Activated naive CD4-positive, alpha-beta T cell treated with anti-CD3 and anti-CD28 coated beads, Interleukin-2, amount 50 U/mL, for 72 hours (primary cell): ENCODE measurements around the gene CCBE1. TPM values are rescaled to one million over a fixed set of nuclear protein-coding genes. Genes with fewer than 3 reads are reported as not detected.
"Not testable (repeated sequence)": the region's sequence is repeated elsewhere in the genome, so short reads cannot be mapped to it uniquely, and the experiment has no call there.

Source experiments
- ATAC-seq, 2 donors: fragments of 150-1000 bp; cut with Tn5 transposase; 2 replicates each; pipeline ENCODE4 v1.10.0; 2021; ENCODE audit warnings: mild to moderate bottlenecking in 2 of 2, moderate library complexity in 2 of 2
- DNase-seq, 2 donors: peaks; one replicate each; pipeline ENCODE4 v3.0.0; 2021 to 2022; ENCODE audit warnings: low spot score in 2 of 2
- H3K27ac Mint-ChIP-seq, 2 donors: one replicate each; pipeline ENCODE4 v1.8.0; 2022; ENCODE audit warnings: mild to moderate bottlenecking in 2 of 2, mixed read lengths in 2 of 2
- H3K36me3 Mint-ChIP-seq, 2 donors: one replicate each; pipeline ENCODE4 v1.8.0; 2022; ENCODE audit warnings: mixed read lengths in 2 of 2
- H3K9me3 Mint-ChIP-seq, 2 donors: one replicate each; pipeline ENCODE4 v1.8.0; 2022; ENCODE audit warnings: mixed read lengths in 2 of 2
- total RNA-seq, 2 donors: library from RNA; stranded (reverse); gene quantifications; one replicate each; pipeline ENCODE4 v1.2.3, GENCODE V29; 2022

Gene CCBE1
- total RNA-seq, 2 donors from 2014 or later, result 0.08 to 0.27 TPM

- no peaks in the 10 kb centered on the region for H3K36me3 Mint-ChIP-seq
- no peaks in the 10 kb centered on the region for H3K9me3 Mint-ChIP-seq
- H3K27ac Mint-ChIP-seq, result no peak overlapping the region
- no peak for DNase-seq
- ATAC-seq, result no peak
Measured at GRCh38 chr18:59669872-59670657, 27.2 kb downstream of the CCBE1 start.

GRCh38 chr18:59667488-59667887 lies 29.7 kb downstream of the CCBE1 start:
- ATAC-seq, result no peak
- no peaks in the 10 kb centered on the region for H3K36me3 Mint-ChIP-seq
- H3K27ac Mint-ChIP-seq, result no peak overlapping the region
- H3K9me3 Mint-ChIP-seq, result no peaks in the 10 kb centered on the region
- DNase-seq, result no peak

GRCh38 chr18:59666007-59666402 lies 31.2 kb downstream of the CCBE1 start:
- not testable (repeated sequence) for H3K9me3 Mint-ChIP-seq

GRCh38 chr18:59665057-59666006 lies 31.9 kb downstream of the CCBE1 start:
- Mint-ChIP-seq H3K36me3 (no peaks in the 10 kb centered on the region), H3K9me3 (no peaks in the 10 kb centered on the region), H3K27ac (no peak overlapping the region)
- DNase-seq (no peak), ATAC-seq (no peak)

More at GRCh38 chr18:59666007-59666402, 31.2 kb downstream of the CCBE1 start:
- H3K27ac Mint-ChIP-seq, H3K36me3 Mint-ChIP-seq, DNase-seq, ATAC-seq: not testable (repeated sequence)

- DNase-seq (no peak), ATAC-seq (no peak)
- Mint-ChIP-seq H3K36me3 (no peaks in the 10 kb centered on the region), H3K27ac (no peak overlapping the region), H3K9me3 (no peaks in the 10 kb centered on the region)
Measured at GRCh38 chr18:59664329-59664728, 32.9 kb downstream of the CCBE1 start.

GRCh38 chr18:59663096-59663495 lies 34.1 kb downstream of the CCBE1 start:
- Mint-ChIP-seq H3K9me3 (no peaks in the 10 kb centered on the region), H3K36me3 (no peaks in the 10 kb centered on the region), H3K27ac (no peak overlapping the region)
- ATAC-seq, result no peak
- DNase-seq, result no peak

GRCh38 chr18:59661891-59662701 lies 35.1 kb downstream of the CCBE1 start:
- Mint-ChIP-seq H3K27ac (no peak overlapping the region), H3K9me3 (no peaks in the 10 kb centered on the region), H3K36me3 (no peaks in the 10 kb centered on the region)
- DNase-seq, result no peak
- no peak for ATAC-seq

GRCh38 chr18:59660786-59661743 lies 36.2 kb downstream of the CCBE1 start:
- Mint-ChIP-seq H3K9me3 (no peaks in the 10 kb centered on the region), H3K27ac (no peak overlapping the region), H3K36me3 (no peaks in the 10 kb centered on the region)
- DNase-seq (no peak), ATAC-seq (no peak)

- no peaks in the 10 kb centered on the region for H3K36me3 Mint-ChIP-seq
- no peaks in the 10 kb centered on the region for H3K9me3 Mint-ChIP-seq
- no peak overlapping the region for H3K27ac Mint-ChIP-seq
- no peak for DNase-seq
- no peak for ATAC-seq
Measured at GRCh38 chr18:59660366-59660765, 36.9 kb downstream of the CCBE1 start.

GRCh38 chr18:59659508-59660170 lies 37.6 kb downstream of the CCBE1 start:
- Mint-ChIP-seq H3K27ac (no peak overlapping the region), H3K36me3 (no peaks in the 10 kb centered on the region), H3K9me3 (no peaks in the 10 kb centered on the region)
- no peak for DNase-seq
- no peak for ATAC-seq

GRCh38 chr18:59658941-59659340 lies 38.3 kb downstream of the CCBE1 start:
- DNase-seq (no peak), ATAC-seq (no peak)
- no peaks in the 10 kb centered on the region for H3K9me3 Mint-ChIP-seq
- no peaks in the 10 kb centered on the region for H3K36me3 Mint-ChIP-seq
- H3K27ac Mint-ChIP-seq, result no peak overlapping the region

GRCh38 chr18:59657012-59657411 lies 40.2 kb downstream of the CCBE1 start:
- Mint-ChIP-seq H3K9me3 (no peaks in the 10 kb centered on the region), H3K36me3 (no peaks in the 10 kb centered on the region), H3K27ac (no peak overlapping the region)
- DNase-seq (no peak), ATAC-seq (no peak)

GRCh38 chr18:59656373-59656887 lies 40.8 kb downstream of the CCBE1 start:
- ATAC-seq (no peak), DNase-seq (no peak)
- Mint-ChIP-seq H3K36me3 (no peaks in the 10 kb centered on the region), H3K27ac (no peak overlapping the region), H3K9me3 (no peaks in the 10 kb centered on the region)

- ATAC-seq (no peak), DNase-seq (no peak)
- H3K27ac Mint-ChIP-seq, result no peak overlapping the region
- H3K36me3 Mint-ChIP-seq, result no peaks in the 10 kb centered on the region
- no peaks in the 10 kb centered on the region for H3K9me3 Mint-ChIP-seq
Measured at GRCh38 chr18:59655676-59656075, 41.5 kb downstream of the CCBE1 start.

- H3K27ac Mint-ChIP-seq, result no peak overlapping the region
- no peaks in the 10 kb centered on the region for H3K9me3 Mint-ChIP-seq
- DNase-seq, result no peak
- no peak for ATAC-seq
- no peaks in the 10 kb centered on the region for H3K36me3 Mint-ChIP-seq
Measured at GRCh38 chr18:59651071-59651470, 46.2 kb downstream of the CCBE1 start.
